Suprapubic skin (tissue), 4 donors: Measurements from ENCODE around the gene GSTM4.

Experiments
- POLR2A ChIP-seq, 2 donors: fragments of 450-650 bp; IDR thresholded peaks; one replicate each; pipeline ENCODE4 v1.6.1; 2017; ENCODE audit warnings: antibody characterized with exemption in 2 of 2, mild to moderate bottlenecking in 2 of 2, moderate library complexity in 2 of 2
- POLR2AphosphoS5 ChIP-seq, 3 donors: sonication (generic); formaldehyde crosslinking; IDR thresholded peaks; one replicate each; pipeline ENCODE4 v1.6.1; 2017; ENCODE audit warnings: antibody characterized with exemption in 3 of 3

DNA sequence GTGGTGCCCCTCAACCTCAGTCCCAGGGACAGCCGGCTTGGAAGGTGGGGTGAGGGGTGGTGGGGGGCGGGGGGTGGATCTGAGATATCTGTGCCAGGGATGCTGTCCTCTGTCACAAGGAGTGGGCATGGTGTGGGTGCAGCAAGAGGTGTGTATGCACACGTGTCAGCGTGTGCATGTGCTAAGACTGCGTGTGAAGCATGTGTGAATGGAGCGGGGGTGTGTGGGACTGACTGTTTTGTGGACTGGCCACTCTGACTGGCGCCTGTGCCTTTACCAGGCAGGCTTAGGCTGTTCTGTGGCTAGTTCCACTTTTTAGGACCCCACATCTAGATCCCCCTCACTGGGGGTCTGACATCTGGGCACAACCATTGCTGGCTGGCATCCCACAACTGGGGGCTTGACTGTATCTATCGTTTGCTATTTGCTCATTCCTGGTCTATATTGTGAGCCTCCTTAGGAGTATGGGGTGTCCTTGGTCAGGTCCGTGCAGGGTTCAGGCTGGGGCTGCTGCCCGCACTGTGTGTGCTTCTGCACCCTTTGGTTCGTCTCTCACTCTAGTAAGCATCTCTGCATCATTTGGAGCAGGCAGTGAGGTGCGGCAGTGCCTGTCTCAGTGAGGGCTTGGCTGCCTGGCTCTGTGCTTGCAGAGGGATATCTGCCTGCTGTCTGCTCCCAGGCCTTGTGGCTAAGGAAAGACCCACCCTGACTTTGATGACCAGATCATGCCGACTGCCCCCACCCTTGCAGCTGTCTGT, 34.3 kb upstream of the GSTM4 start:
- TF ChIP-seq POLR2AphosphoS5 (IDR thresholded peaks at IDR 0.05) (no peak), POLR2A (IDR thresholded peaks at IDR 0.05) (no peak)
